T1000 (cell line): ENCODE results near the gene SLC12A5.
A peak's percentile ranks its signal among the peaks of the same experiment; 100 is the strongest.
"Not testable (repeated sequence)": the region's sequence is repeated elsewhere in the genome, so short reads cannot be mapped to it uniquely, and the experiment has no call there.

ENCODE experiments used
- DNase-seq: peaks from one replicate; lab custom pipeline; 2025; ENCODE audit warnings: mixed read lengths; lab: John Stamatoyannopoulos, UW

The SLC12A5 gene

GRCh38 chr20:46077642-46078305, 48.8 kb downstream of the SLC12A5 start:
- DNase-seq: no peak

- DNase-seq: no peak
Observed at GRCh38 chr20:46078954-46079353, 49.9 kb downstream of the SLC12A5 start.

GRCh38 chr20:46081074-46081473, 52.1 kb downstream of the SLC12A5 start:
- no peak for DNase-seq

- no peak for DNase-seq
Observed at GRCh38 chr20:46083101-46083500, 54.1 kb downstream of the SLC12A5 start.

GRCh38 chr20:46083531-46084061, 54.6 kb downstream of the SLC12A5 start:
- DNase-seq: no peak

GRCh38 chr20:46084805-46085178, 55.8 kb downstream of the SLC12A5 start:
- DNase-seq: no peak

- no peak for DNase-seq
Observed at GRCh38 chr20:46085179-46085851, 56.3 kb downstream of the SLC12A5 start.

GRCh38 chr20:46087161-46087560, 58.1 kb downstream of the SLC12A5 start:
- no peak for DNase-seq

GRCh38 chr20:46088409-46089166, 59.6 kb downstream of the SLC12A5 start:
- no peak for DNase-seq

GRCh38 chr20:46089167-46089416, 60.1 kb downstream of the SLC12A5 start:
- DNase-seq: no peak

GRCh38 chr20:46089417-46090388, 60.7 kb downstream of the SLC12A5 start, which contains the start of gene NCOA5:
Gene NCOA5 (minus strand): TSS chr20:46089962. CDS start chr20:46079424, 10,538 bp downstream.
- peak; percentile 98 for DNase-seq

GRCh38 chr20:46091622-46092535, 62.9 kb downstream of the SLC12A5 start:
- DNase-seq: not testable (repeated sequence)

- DNase-seq: no peak
Observed at GRCh38 chr20:46093531-46093930, 64.5 kb downstream of the SLC12A5 start.

GRCh38 chr20:46099491-46100287, 70.7 kb downstream of the SLC12A5 start:
- DNase-seq: no peak

- DNase-seq: not testable (repeated sequence)
Observed at GRCh38 chr20:46100444-46100843, 71.4 kb downstream of the SLC12A5 start.

GRCh38 chr20:46100988-46101387, 72.0 kb downstream of the SLC12A5 start:
- no peak for DNase-seq

- no peak for DNase-seq
Observed at GRCh38 chr20:46101957-46102356, 72.9 kb downstream of the SLC12A5 start.

GRCh38 chr20:46102940-46103339, 73.9 kb downstream of the SLC12A5 start:
- no peak for DNase-seq

GRCh38 chr20:46104262-46104661, 75.2 kb downstream of the SLC12A5 start:
- no peak for DNase-seq

- no peak for DNase-seq
Observed at GRCh38 chr20:46107061-46107460, 78.0 kb downstream of the SLC12A5 start.
